GM12891 (cell line): ENCODE measurements around the gene EFHC1.
"Not testable (repeated sequence)": the region's sequence is repeated elsewhere in the genome, so short reads cannot be mapped to it uniquely, and the experiment has no call there.

Experiments used
- DNase-seq: peaks from one replicate; pipeline ENCODE4 v3.0.0; 2011; ENCODE audit warnings: low spot score; ENCODE audit not compliant: insufficient read length
- FAIRE-seq: peaks from 2 replicates; lab custom pipeline; 2011; peaks lifted over from hg19 to GRCh38; lab: Jason Lieb, UNC
- PAX5 ChIP-seq: IDR thresholded peaks from 2 replicates; pipeline ENCODE4 v1.6.1; 2011; ENCODE audit warnings: low read length, moderate library complexity, mild to moderate bottlenecking; ENCODE audit not compliant: insufficient read depth, severe bottlenecking
- POLR2A ChIP-seq: IDR thresholded peaks from 2 replicates; pipeline ENCODE4 v1.6.1; 2011; ENCODE audit warnings: low read depth, low read length, control low read depth
- POLR2AphosphoS5 ChIP-seq: IDR thresholded peaks from 2 replicates; pipeline ENCODE4 v1.6.1; 2011; ENCODE audit warnings: low read depth, low read length, control low read depth
- POU2F2 ChIP-seq: IDR thresholded peaks from 2 replicates; pipeline ENCODE4 v1.6.1; 2011; ENCODE audit warnings: low read depth, mild to moderate bottlenecking, control low read depth, low read length, moderate library complexity
- SPI1 ChIP-seq: IDR thresholded peaks from 2 replicates; pipeline ENCODE4 v1.6.1; 2011; ENCODE audit warnings: low read depth, low read length, control low read depth
- TAF1 ChIP-seq: IDR thresholded peaks from 2 replicates; pipeline ENCODE4 v1.6.1; 2011; ENCODE audit warnings: low read depth, low read length, control low read depth

Gene EFHC1

GRCh38 chr6:52385074-52385473 is 35.1 kb upstream of the EFHC1 start:
- FAIRE-seq = no peak
- no peak for DNase-seq
- TF ChIP-seq TAF1 (no peak), PAX5 (no peak), POLR2AphosphoS5 (no peak), POLR2A (no peak)

- DNase-seq, FAIRE-seq: not testable (repeated sequence)
These were observed 32.0 kb upstream of the EFHC1 start for GRCh38 chr6:52388119-52388518.

- DNase-seq = no peak
- FAIRE-seq = no peak
- TF ChIP-seq PAX5 (no peak), SPI1 (no peak), POU2F2 (no peak), TAF1 (no peak)
These were observed 31.4 kb upstream of the EFHC1 start for GRCh38 chr6:52388790-52389189.

- FAIRE-seq = no peak
- no peak for TF ChIP-seq TAF1
- no peak for TF ChIP-seq POLR2AphosphoS5
- no peak for TF ChIP-seq SPI1
- TF ChIP-seq POLR2A = no peak
- no peak for TF ChIP-seq PAX5
- TF ChIP-seq POU2F2 = no peak
- no peak for DNase-seq
These were observed 30.9 kb upstream of the EFHC1 start for GRCh38 chr6:52389264-52389625.

- no peak for DNase-seq
- no peak for FAIRE-seq
- TF ChIP-seq SPI1 (no peak), TAF1 (no peak), POLR2AphosphoS5 (no peak), PAX5 (no peak), POU2F2 (no peak), POLR2A (peak; percentile 14; the same call in 1 of the 2 replicates)
These were observed 30.3 kb upstream of the EFHC1 start for GRCh38 chr6:52389626-52390360.

GRCh38 chr6:52390361-52390727 is 29.8 kb upstream of the EFHC1 start:
- FAIRE-seq (peak; percentile 92), DNase-seq (no peak)
- TF ChIP-seq POLR2A = 0 out of 2 replicates have a peak, but pooled peaks have one; percentile 29
- 0 out of 2 replicates have a peak, but pooled peaks have one; percentile 26 for TF ChIP-seq TAF1
- no peak for TF ChIP-seq PAX5
- TF ChIP-seq POLR2AphosphoS5 = 0 out of 2 replicates have a peak, but pooled peaks have one; percentile 17
- TF ChIP-seq POU2F2 = peak; percentile 40; the same call in 1 of the 2 replicates
- TF ChIP-seq SPI1 = peak; percentile 15; the same call in 1 of the 2 replicates

- DNase-seq (no peak), FAIRE-seq (no peak)
- TF ChIP-seq SPI1 = no peak
- TF ChIP-seq TAF1 = no peak
- TF ChIP-seq PAX5 = no peak
These were observed 28.5 kb upstream of the EFHC1 start for GRCh38 chr6:52391599-52391998.

- TF ChIP-seq POU2F2 (no peak), TAF1 (no peak), PAX5 (no peak), POLR2AphosphoS5 (no peak), SPI1 (no peak), POLR2A (no peak)
- FAIRE-seq (peak; percentile 51), DNase-seq (no peak)
These were observed 27.2 kb upstream of the EFHC1 start for GRCh38 chr6:52392944-52393343.

GRCh38 chr6:52393780-52394179 is 26.4 kb upstream of the EFHC1 start:
- FAIRE-seq (peak; percentile 5), DNase-seq (no peak)
- TF ChIP-seq PAX5 (no peak), POU2F2 (no peak), TAF1 (no peak), POLR2AphosphoS5 (no peak), SPI1 (no peak), POLR2A (no peak)

GRCh38 chr6:52394251-52394666 is 25.9 kb upstream of the EFHC1 start:
- no peak for DNase-seq
- TF ChIP-seq TAF1 = no peak
- no peak for TF ChIP-seq PAX5
- no peak for TF ChIP-seq POLR2A
- TF ChIP-seq POLR2AphosphoS5 = no peak
- peak; percentile 94 for FAIRE-seq

GRCh38 chr6:52395969-52396368 is 24.2 kb upstream of the EFHC1 start:
- TF ChIP-seq PAX5 = no peak
- TF ChIP-seq POU2F2 = no peak
- no peak for TF ChIP-seq SPI1
- no peak for TF ChIP-seq POLR2AphosphoS5
- no peak for TF ChIP-seq POLR2A
- no peak for TF ChIP-seq TAF1
- no peak for FAIRE-seq
- DNase-seq = no peak
